ENCODE measurements around the gene DNAJB9. TPM values are rescaled to one million over a fixed set of nuclear protein-coding genes. Genes with fewer than 3 reads are reported as not detected.

Gene DNAJB9
- total RNA-seq: 10 to 100 TPM in 3 of 4 donors, 1 to 10 TPM in 1; 9.5 to 33.5 (median 24.0) TPM

DNA sequence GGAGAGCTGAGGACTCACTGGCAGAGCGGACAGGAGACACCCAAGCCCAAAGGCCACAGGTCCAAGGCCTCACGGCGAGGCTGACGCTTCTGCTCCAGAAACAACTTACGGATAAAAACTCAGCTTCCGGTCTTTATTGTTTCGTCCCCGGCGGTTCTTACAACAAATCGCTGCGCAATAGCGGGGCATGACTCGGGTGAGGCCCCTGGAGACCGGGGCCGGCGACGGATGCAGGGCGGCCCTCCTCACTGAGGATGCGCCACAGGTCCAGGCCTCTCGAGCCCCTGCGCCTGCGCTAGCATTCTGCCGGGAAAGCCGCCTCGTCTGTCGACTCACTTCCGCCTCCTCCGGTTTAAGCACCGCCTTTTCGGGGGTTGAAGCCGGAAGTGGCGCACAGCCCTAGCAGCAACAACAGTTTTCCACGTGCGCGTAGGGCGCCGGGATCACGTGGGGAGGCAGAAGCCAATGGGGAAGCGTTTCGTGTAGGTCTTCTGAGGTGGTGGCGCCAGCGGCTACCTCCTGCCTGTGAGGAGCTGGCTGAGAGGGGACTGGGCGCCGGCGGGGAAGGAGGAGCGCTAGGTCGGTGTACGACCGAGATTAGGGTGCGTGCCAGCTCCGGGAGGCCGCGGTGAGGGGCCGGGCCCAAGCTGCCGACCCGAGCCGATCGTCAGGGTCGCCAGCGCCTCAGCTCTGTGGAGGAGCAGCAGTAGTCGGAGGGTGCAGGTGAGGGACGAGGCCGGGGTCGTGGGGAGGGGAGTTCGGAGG lies at the start of gene DNAJB9, which contains the start of gene THAP5:
Gene DNAJB9, plus strand, starts transcription at position 494 of the 765 bp plus-strand sequence. CDS start 1,853 bp downstream, outside the sequence.
Gene THAP5, minus strand, starts transcription at position 326 of the 765 bp plus-strand sequence. Its CDS starts 137 bp downstream, at position 189.
- DNase-seq (ENCODE audit: low spot score in 2 of 2): peak; percentile 100
- Histone ChIP-seq H3K9me3 (no peaks in the 10 kb centered on the region), H3K4me1 (peaks cover 25% of the 10 kb centered on the region), H3K27me3 (no peaks in the 10 kb centered on the region), H3K27ac (peak within 1 kb of the TSS; percentile 99), H3K36me3 (peaks cover 14% of the 10 kb centered on the region), H3K4me3 (peak within 1 kb of the TSS; percentile 93)
- WGBS: 1% methylated on average over 20 of the region's 65 CpGs
- no peak for TF ChIP-seq EP300 (IDR thresholded peaks at IDR 0.05)
- TF ChIP-seq, protein P1, sequence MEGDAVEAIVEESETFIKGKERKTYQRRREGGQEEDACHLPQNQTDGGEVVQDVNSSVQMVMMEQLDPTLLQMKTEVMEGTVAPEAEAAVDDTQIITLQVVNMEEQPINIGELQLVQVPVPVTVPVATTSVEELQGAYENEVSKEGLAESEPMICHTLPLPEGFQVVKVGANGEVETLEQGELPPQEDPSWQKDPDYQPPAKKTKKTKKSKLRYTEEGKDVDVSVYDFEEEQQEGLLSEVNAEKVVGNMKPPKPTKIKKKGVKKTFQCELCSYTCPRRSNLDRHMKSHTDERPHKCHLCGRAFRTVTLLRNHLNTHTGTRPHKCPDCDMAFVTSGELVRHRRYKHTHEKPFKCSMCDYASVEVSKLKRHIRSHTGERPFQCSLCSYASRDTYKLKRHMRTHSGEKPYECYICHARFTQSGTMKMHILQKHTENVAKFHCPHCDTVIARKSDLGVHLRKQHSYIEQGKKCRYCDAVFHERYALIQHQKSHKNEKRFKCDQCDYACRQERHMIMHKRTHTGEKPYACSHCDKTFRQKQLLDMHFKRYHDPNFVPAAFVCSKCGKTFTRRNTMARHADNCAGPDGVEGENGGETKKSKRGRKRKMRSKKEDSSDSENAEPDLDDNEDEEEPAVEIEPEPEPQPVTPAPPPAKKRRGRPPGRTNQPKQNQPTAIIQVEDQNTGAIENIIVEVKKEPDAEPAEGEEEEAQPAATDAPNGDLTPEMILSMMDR (IDR thresholded peaks at IDR 0.05): no peak
- peak; percentile 81 to 96 (median 86) for TF ChIP-seq POLR2AphosphoS5 (IDR thresholded peaks at IDR 0.05)
- TF ChIP-seq POLR2A (IDR thresholded peaks at IDR 0.05): peak; percentile 27 to 92

DNA sequence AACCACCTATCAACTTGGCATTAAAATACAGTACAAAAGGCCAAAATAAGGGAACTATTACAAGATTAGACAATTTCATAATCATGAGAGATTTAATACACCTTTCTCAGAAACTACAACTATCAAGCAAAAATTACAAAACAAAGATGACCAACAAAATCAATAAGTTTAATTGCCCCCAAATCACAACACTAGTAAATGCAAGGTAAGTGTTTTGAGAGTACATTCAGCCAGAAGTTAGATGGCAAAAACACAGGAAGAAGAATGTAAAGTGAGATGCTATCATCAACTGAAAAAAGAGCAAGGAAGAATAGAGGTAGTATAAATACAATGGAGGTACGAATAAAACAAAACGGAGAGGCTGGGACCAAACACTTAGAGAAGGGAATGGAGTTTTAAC lies 46.9 kb upstream of the DNAJB9 start:
- Histone ChIP-seq H3K27me3 (no peaks in the 10 kb centered on the region), H3K9me3 (no peaks in the 10 kb centered on the region), H3K27ac (no peak overlapping the region), H3K4me1 (peaks cover 61% of the 10 kb centered on the region), H3K36me3 (peaks cover 5% of the 10 kb centered on the region), H3K4me3 (no peak overlapping the region)
- no peak for DNase-seq (ENCODE audit: low spot score in 2 of 2)
- 94% methylated on average over 2 of the region's 2 CpGs for WGBS
- no peak for TF ChIP-seq EP300 (IDR thresholded peaks at IDR 0.05)
- TF ChIP-seq POLR2A (IDR thresholded peaks at IDR 0.05): no peak
- TF ChIP-seq, protein P1 (IDR thresholded peaks at IDR 0.05): no peak
- TF ChIP-seq POLR2AphosphoS5 (IDR thresholded peaks at IDR 0.05): no peak

DNA sequence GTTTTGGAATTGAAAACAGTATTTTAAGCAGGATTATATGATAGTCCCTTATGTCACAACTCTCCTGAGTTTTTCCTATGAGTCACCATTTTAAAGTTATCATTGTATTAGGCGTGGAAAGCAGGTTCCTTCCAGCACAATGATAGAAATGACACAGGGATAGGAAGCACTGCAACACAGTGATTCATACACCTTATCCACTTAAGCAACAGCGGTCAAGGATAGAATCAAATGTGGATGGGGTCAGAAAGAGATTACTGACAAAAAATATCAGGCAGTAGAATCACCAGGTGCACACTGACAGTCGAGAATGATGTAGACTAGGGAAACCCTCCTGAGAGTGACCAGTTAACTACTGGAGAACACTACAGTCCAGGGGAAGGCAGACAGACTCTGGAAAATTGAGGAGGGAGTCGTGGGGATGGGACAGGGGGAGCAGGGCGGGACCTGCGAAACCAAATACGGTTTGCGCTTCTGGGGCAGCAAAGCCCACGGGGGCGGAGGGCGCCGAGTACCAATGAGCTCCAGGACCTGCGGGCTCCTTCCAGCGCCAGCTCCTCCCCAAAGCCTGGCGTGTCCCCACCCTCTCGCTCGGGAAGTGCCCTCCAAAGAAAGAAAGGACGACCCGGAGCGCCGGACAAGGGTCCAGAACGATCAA lies 44.2 kb upstream of the DNAJB9 start:
- Histone ChIP-seq H3K4me1 (peaks cover 55% of the 10 kb centered on the region), H3K9me3 (no peaks in the 10 kb centered on the region), H3K4me3 (peak overlapping the region; percentile 73), H3K36me3 (no peaks in the 10 kb centered on the region), H3K27ac (peak overlapping the region; percentile 100), H3K27me3 (no peaks in the 10 kb centered on the region)
- under 1% methylated on average over 20 of the region's 22 CpGs for WGBS
- no peak for DNase-seq (ENCODE audit: low spot score in 2 of 2)
- TF ChIP-seq, protein P1 (IDR thresholded peaks at IDR 0.05): no peak
- TF ChIP-seq POLR2A (IDR thresholded peaks at IDR 0.05): peak in 1 of 2 donors; percentile 9
- TF ChIP-seq POLR2AphosphoS5 (IDR thresholded peaks at IDR 0.05): peak; percentile 13 to 41 (median 22)
- no peak for TF ChIP-seq EP300 (IDR thresholded peaks at IDR 0.05)

DNA sequence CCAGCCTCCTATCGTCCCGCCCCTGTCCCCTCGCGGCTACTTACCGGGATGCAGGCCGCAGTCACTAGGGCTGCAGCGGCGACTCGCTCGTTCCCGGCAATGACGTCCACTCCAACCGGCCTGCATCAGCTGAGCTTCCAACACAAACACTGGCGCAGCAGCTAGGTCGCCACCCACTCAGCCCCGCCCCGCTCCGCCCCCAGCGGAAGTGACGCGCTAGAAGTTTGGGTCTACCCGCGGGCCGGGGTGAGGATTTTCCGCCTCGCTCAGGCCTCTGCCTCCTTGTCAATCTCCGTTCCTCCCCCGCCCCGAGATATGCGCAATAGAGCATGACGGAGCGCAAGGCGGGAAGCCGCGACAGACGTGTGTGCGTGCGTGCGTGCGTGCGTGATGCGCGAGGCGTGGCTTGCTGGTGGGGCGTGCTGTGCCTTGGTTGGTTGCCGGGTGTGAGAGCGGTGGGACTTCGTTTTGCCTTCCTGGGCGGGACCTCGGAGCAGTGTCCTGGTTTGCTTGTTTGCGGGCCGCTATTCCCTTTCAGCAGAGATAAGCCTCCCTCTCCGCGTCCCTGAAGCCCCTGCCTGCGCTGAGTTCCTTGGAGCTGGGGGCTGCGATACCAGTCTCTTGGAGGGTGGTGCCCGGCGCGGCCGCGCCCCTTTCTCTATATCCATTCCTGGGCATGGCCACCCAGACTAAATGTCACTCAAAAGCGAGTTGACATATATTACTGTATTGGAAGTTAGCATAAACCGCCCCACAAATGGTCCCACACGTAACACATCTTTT lies 43.5 kb upstream of the DNAJB9 start, which contains the start of gene PNPLA8:
Gene PNPLA8, minus strand, starts transcription at position 151 of the 783 bp plus-strand sequence. CDS start 10,644 bp downstream, outside the sequence.
- H3K36me3 ChIP-seq: no peaks in the 10 kb centered on the region
- TF ChIP-seq, protein P1 (IDR thresholded peaks at IDR 0.05): no peak
- TF ChIP-seq POLR2A (IDR thresholded peaks at IDR 0.05) (peak; percentile 37 to 94), EP300 (IDR thresholded peaks at IDR 0.05) (peak; percentile 97), POLR2AphosphoS5 (IDR thresholded peaks at IDR 0.05) (peak; percentile 29 to 97 (median 73))
- 0% methylated on average over 29 of the region's 64 CpGs for WGBS
- H3K27me3 ChIP-seq: no peaks in the 10 kb centered on the region
- H3K9me3 ChIP-seq: no peaks in the 10 kb centered on the region
- peak within 1 kb of the TSS; percentile 100 for H3K27ac ChIP-seq
- peak within 1 kb of the TSS; percentile 73 for H3K4me3 ChIP-seq
- DNase-seq (ENCODE audit: low spot score in 2 of 2): peak; percentile 100
- H3K4me1 ChIP-seq: peaks cover 51% of the 10 kb centered on the region
